Measurements from ENCODE around the gene TENM4.

GRCh38 chr11:78727816-78728215, 713.0 kb downstream of the TENM4 start:
- TF ChIP-seq CTCF (IDR thresholded peaks at IDR 0.05 in 4 of 5, conservative IDR thresholded peaks at IDR 0.05 in 1 of 5) (no peak), POLR2A (IDR thresholded peaks at IDR 0.05) (no peak)

Measured in gastrocnemius medialis (tissue), 4 donors.